ENCODE results near the gene HSP90AB1.

GRCh38 chr6:44289726-44290260 lies 42.9 kb downstream of the HSP90AB1 start:
- TF ChIP-seq CTCF (IDR thresholded peaks at IDR 0.05; ENCODE audit: control extremely low read depth in 1 of 3, insufficient read depth in 1 of 3, low read depth in 1 of 3, low read length in 3 of 3), result no peak
- no peak for TF ChIP-seq EP300 (IDR thresholded peaks at IDR 0.05; ENCODE audit: borderline replicate concordance in 1 of 2, low read depth in 2 of 2, low read length in 2 of 2)
- TF ChIP-seq CREB1 (IDR thresholded peaks at IDR 0.05), result no peak
- no peak for TF ChIP-seq ASH2L (IDR thresholded peaks at IDR 0.05; ENCODE audit: low read length)
- no peak for TF ChIP-seq SP1 (IDR thresholded peaks at IDR 0.05; ENCODE audit: low read depth, low read length)
- no peak for TF ChIP-seq RAD21 (IDR thresholded peaks at IDR 0.05 in 1 of 2, conservative IDR thresholded peaks at IDR 0.05 in 1 of 2; ENCODE audit: low read depth in 2 of 2, low read length in 2 of 2)
- TF ChIP-seq, protein P1, sequence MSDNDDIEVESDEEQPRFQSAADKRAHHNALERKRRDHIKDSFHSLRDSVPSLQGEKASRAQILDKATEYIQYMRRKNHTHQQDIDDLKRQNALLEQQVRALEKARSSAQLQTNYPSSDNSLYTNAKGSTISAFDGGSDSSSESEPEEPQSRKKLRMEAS (IDR thresholded peaks at IDR 0.05), result no peak
- no peak for TF ChIP-seq POLR2A (IDR thresholded peaks at IDR 0.05; ENCODE audit: control extremely low read depth in 1 of 2, low read depth in 2 of 2, low read length in 2 of 2)
- no peak for TF ChIP-seq TAF1 (IDR thresholded peaks at IDR 0.05; ENCODE audit: low read depth, low read length)
- TF ChIP-seq HDAC2 (IDR thresholded peaks at IDR 0.05; ENCODE audit: borderline replicate concordance in 1 of 2, low read depth in 2 of 2, low read length in 2 of 2), result no peak
- no peak for TF ChIP-seq BACH1 (IDR thresholded peaks at IDR 0.05; ENCODE audit: low read length)
- no peak for TF ChIP-seq SIN3A (conservative IDR thresholded peaks at IDR 0.05 in 1 of 2, IDR thresholded peaks at IDR 0.05 in 1 of 2; ENCODE audit: low read depth in 1 of 2, low read length in 2 of 2)
- TF ChIP-seq BRCA1 (IDR thresholded peaks at IDR 0.05; ENCODE audit: low read depth, low read length), result no peak
